NCI-H2171 treated with DMSO at 0.1 percent for 48 hours (cell line): ENCODE data around the gene EVPL.
A peak's percentile ranks its signal among the peaks of the same experiment; 100 is the strongest.
"Not testable (repeated sequence)": the region's sequence is repeated elsewhere in the genome, so short reads cannot be mapped to it uniquely, and the experiment has no call there.

Source experiments
- DNase-seq: peaks from one replicate; lab custom pipeline; 2025; lab: John Stamatoyannopoulos, UW

EVPL gene

GRCh38 chr17:75996665-75997590 is 30.2 kb downstream of the EVPL start:
- DNase-seq, result no peak

GRCh38 chr17:75995385-75995925 is 31.7 kb downstream of the EVPL start:
- no peak for DNase-seq

- DNase-seq, result no peak
Observed at GRCh38 chr17:75994802-75995370, 32.2 kb downstream of the EVPL start.

GRCh38 chr17:75991396-75991795 is 35.7 kb downstream of the EVPL start:
- DNase-seq, result no peak

- DNase-seq, result no peak
Observed at GRCh38 chr17:75987041-75987440, 40.1 kb downstream of the EVPL start.

GRCh38 chr17:75985986-75986385 is 41.1 kb downstream of the EVPL start:
- no peak for DNase-seq

- no peak for DNase-seq
Observed at GRCh38 chr17:75983501-75984181, 43.5 kb downstream of the EVPL start.

GRCh38 chr17:75981019-75981615 is 46.0 kb downstream of the EVPL start:
- no peak for DNase-seq

GRCh38 chr17:75980188-75981018 is 46.7 kb downstream of the EVPL start:
- no peak for DNase-seq

GRCh38 chr17:75979705-75980187 is 47.4 kb downstream of the EVPL start:
- DNase-seq, result no peak

GRCh38 chr17:75978938-75979704 is 48.0 kb downstream of the EVPL start, which contains the start of the genes ACOX1 and TEN1:
Gene ACOX1, minus strand, starts transcription at chr17:75979166. Its CDS starts 93 bp downstream, at chr17:75979073.
Gene TEN1, plus strand, starts transcription at chr17:75979240. Its CDS starts 6,953 bp downstream, at chr17:75986193.
- peak; percentile 97 for DNase-seq

GRCh38 chr17:75976175-75976848 is 50.8 kb downstream of the EVPL start:
- no peak for DNase-seq

- no peak for DNase-seq
Observed at GRCh38 chr17:75975757-75976174, 51.3 kb downstream of the EVPL start.

GRCh38 chr17:75975187-75975586 is 51.9 kb downstream of the EVPL start:
- not testable (repeated sequence) for DNase-seq

GRCh38 chr17:75970626-75971025 is 56.5 kb downstream of the EVPL start:
- no peak for DNase-seq

GRCh38 chr17:75970011-75970523 is 57.0 kb downstream of the EVPL start:
- no peak for DNase-seq

- DNase-seq, result not testable (repeated sequence)
Observed at GRCh38 chr17:75969044-75969443, 58.1 kb downstream of the EVPL start.

- DNase-seq, result no peak
Observed at GRCh38 chr17:75965468-75965867, 61.6 kb downstream of the EVPL start.

- DNase-seq, result no peak
Observed at GRCh38 chr17:75959839-75960511, 67.1 kb downstream of the EVPL start.
